ENCODE data around the gene SFI1. TPM values are rescaled to one million over a fixed set of nuclear protein-coding genes. Genes with fewer than 3 reads are reported as not detected.

The SFI1 gene
- total and polyA plus RNA-seq, 2 of the 8 experiments (the other 6 are each of a cell fraction or from before 2014, with no cell fraction given), result 10.4 to 30.1 TPM

DNA sequence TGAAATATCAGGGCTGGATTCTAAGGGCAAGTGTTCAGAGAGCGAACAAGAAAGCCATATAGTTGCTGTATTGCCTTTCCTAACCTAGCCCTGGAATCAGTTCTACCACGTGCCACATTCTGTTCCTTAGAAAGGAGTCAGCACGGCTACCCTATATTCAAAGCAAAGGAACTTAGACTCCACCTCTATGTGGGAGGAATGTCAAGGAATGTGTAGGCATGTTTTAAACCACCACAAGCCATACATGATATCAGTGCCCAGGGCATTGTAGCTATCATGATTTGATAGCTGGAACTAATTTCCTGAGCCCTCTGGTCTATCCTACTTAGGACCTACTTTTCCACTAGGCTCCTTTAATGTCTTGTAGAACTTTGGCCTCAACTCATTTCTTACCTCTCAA, 4.2 kb upstream of the SFI1 start:
- Histone ChIP-seq H4K20me1 (replicated peaks in 1 of 2; ENCODE audit: control insufficient read depth in 1 of 2, insufficient read depth in 2 of 2, low read length in 2 of 2) (no peaks in the 10 kb centered on the region), H3K14ac (ENCODE audit: insufficient read length) (no peak overlapping the region), H2BK120ac (replicated peaks; ENCODE audit: low read depth, low read length) (no peak overlapping the region), H3K27ac (ENCODE audit: low read depth, low read length) (no peak overlapping the region), H3K27me3 (replicated peaks in 1 of 4; ENCODE audit: control insufficient read depth in 3 of 4, extremely low read depth in 1 of 4, insufficient read depth in 3 of 4, low read length in 3 of 4) (peaks cover 0 to 7% (median 4%) of the 10 kb centered on the region in 4 experiments; a peak in 2 of 7 replicates), H3K4me3 (ENCODE audit: extremely low read depth in 1 of 4, insufficient read depth in 2 of 4, low read depth in 3 of 4, low read length in 4 of 4) (no peak overlapping the region), H3K9ac (replicated peaks in 1 of 4; ENCODE audit: extremely low read depth in 1 of 4, low read depth in 3 of 4, low read length in 3 of 4) (no peak overlapping the region), H2BK12ac (ENCODE audit: low read depth, low read length) (no peak overlapping the region), H2AK5ac (ENCODE audit: low read depth, low read length) (no peak overlapping the region), H2BK20ac (ENCODE audit: low read length) (no peak overlapping the region; the same call in 1 of the 2 replicates), H2BK15ac (ENCODE audit: low read length) (no peak overlapping the region), H3K18ac (ENCODE audit: extremely low read depth, low read length) (no peak overlapping the region), H4K8ac (ENCODE audit: extremely low read depth, insufficient read depth, low read length) (no peak overlapping the region), H3K79me2 (ENCODE audit: control insufficient read depth in 1 of 2, insufficient read depth in 2 of 2, low read length in 2 of 2) (peaks cover 0 to 9% of the 10 kb centered on the region in 2 experiments; a peak in 1 of 4 replicates), H3K23ac (ENCODE audit: insufficient read length) (no peak overlapping the region), H2BK5ac (ENCODE audit: low read depth, low read length) (no peak overlapping the region), H3K4me1 (replicated peaks in 1 of 4; ENCODE audit: control insufficient read depth in 3 of 4, insufficient read depth in 4 of 4, low read length in 3 of 4) (peaks cover 1 to 11% (median 11%) of the 10 kb centered on the region in 4 experiments; a peak in 6 of 7 replicates), H4K91ac (replicated peaks; ENCODE audit: insufficient read length, low read length) (no peak overlapping the region), H3K36me3 (ENCODE audit: control insufficient read depth in 2 of 4, insufficient read depth in 4 of 4, low read length in 3 of 4) (peaks cover 0 to 8% (median 0%) of the 10 kb centered on the region in 4 experiments; a peak in 1 of 8 replicates), H3K56ac (replicated peaks; ENCODE audit: insufficient read length, low read depth, low read length) (no peak overlapping the region), H3K4ac (replicated peaks; ENCODE audit: insufficient read length, low read depth, low read length) (no peak overlapping the region), H3K9me3 (ENCODE audit: insufficient read depth in 2 of 2, low read depth in 1 of 2, low read length in 1 of 2) (no peaks in the 10 kb centered on the region), H3K79me1 (ENCODE audit: low read depth, low read length) (no peaks in the 10 kb centered on the region), H3K23me2 (ENCODE audit: low read depth, low read length) (peaks cover 7% of the 10 kb centered on the region; the same call in 1 of the 2 replicates), H2AFZ (ENCODE audit: low read length) (no peak overlapping the region), H3K4me2 (ENCODE audit: insufficient read depth in 1 of 2, low read depth in 2 of 2, low read length in 2 of 2) (no peak overlapping the region), H4K5ac (ENCODE audit: insufficient read length, low read depth, low read length) (no peak overlapping the region)
- ChIA-PET CTCF (ENCODE audit: partially characterized antibody) (interaction anchor here (0.6 to 1.6 kb wide), 5 partner anchors 21 to 174 kb away, joined by 3 to 5 read pairs (median 3); no protein-coding TSS in a partner anchor), POLR2A (ENCODE audit: partially characterized antibody) (interaction anchor here (0.7 to 2.4 kb wide), 4 partner anchors 10 to 145 kb away, joined by 3 to 9 read pairs (median 4); partner anchors contain the start of gene PATZ1)
- FAIRE-seq, result no peak
- TF ChIP-seq SP2 (IDR thresholded peaks at IDR 0.05; ENCODE audit: low read length) (no peak), TBP (IDR thresholded peaks at IDR 0.05; ENCODE audit: low read depth, low read length) (no peak), TCF12 (IDR thresholded peaks at IDR 0.05; ENCODE audit: low read depth, low read length) (no peak), KDM4A (IDR thresholded peaks at IDR 0.05; ENCODE audit: low read depth, low read length, severe bottlenecking) (no peak), POU5F1 (IDR thresholded peaks at IDR 0.05; ENCODE audit: low read depth, low read length) (no peak), NANOG (IDR thresholded peaks at IDR 0.05; ENCODE audit: insufficient read depth, low read depth, low read length, poor library complexity, severe bottlenecking) (no peak), SP1 (IDR thresholded peaks at IDR 0.05; ENCODE audit: low read depth, low read length) (no peak), ZNF274 (IDR thresholded peaks at IDR 0.05; ENCODE audit: borderline replicate concordance, extremely low read depth, low read length) (no peak), GTF2F1 (IDR thresholded peaks at IDR 0.05; ENCODE audit: borderline replicate concordance, low read depth, low read length) (no peak), JUND (IDR thresholded peaks at IDR 0.05; ENCODE audit: low read length) (no peak)
- TF ChIP-seq, protein P1, sequence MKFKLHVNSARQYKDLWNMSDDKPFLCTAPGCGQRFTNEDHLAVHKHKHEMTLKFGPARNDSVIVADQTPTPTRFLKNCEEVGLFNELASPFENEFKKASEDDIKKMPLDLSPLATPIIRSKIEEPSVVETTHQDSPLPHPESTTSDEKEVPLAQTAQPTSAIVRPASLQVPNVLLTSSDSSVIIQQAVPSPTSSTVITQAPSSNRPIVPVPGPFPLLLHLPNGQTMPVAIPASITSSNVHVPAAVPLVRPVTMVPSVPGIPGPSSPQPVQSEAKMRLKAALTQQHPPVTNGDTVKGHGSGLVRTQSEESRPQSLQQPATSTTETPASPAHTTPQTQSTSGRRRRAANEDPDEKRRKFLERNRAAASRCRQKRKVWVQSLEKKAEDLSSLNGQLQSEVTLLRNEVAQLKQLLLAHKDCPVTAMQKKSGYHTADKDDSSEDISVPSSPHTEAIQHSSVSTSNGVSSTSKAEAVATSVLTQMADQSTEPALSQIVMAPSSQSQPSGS (IDR thresholded peaks at IDR 0.05; ENCODE audit: low read length), result no peak
- 87% methylated on average over 3 of the region's 3 CpGs; no CpG with 5 or more reads in 1 of the 2 experiments for WGBS, 2 experiments (ENCODE audit: extremely low coverage in 1 of 2, insufficient coverage in 1 of 2, insufficient read length in 1 of 2, insufficient replicate concordance in 2 of 2, low coverage in 1 of 2, low lambda C conversion rate in 2 of 2, missing lambda C conversion rate in 1 of 2)
- DNase-seq (ENCODE audit: low read depth in 1 of 2, low spot score in 2 of 2), result no peak
